Stimulated activated CD8-positive, alpha-beta memory T cell treated with anti-CD3 and anti-CD28 coated beads, Interleukin-7, amount 100 ng/mL, for 1 hour (primary cell): ENCODE data around the gene CAVIN1.
"Not testable (repeated sequence)": the region's sequence is repeated elsewhere in the genome, so short reads cannot be mapped to it uniquely, and the experiment has no call there.

Experiments
- DNase-seq, 2 donors: peaks; one replicate each; pipeline ENCODE4 v3.0.0-alpha.2; 2020; ENCODE audit warnings: low read depth in 2 of 2

The CAVIN1 gene

GRCh38 chr17:42422958-42423712 lies at the start of gene CAVIN1:
TSS of gene CAVIN1 (minus strand) at chr17:42423256. CDS start at chr17:42423097, 159 bp downstream.
- DNase-seq, result no peak

DNA sequence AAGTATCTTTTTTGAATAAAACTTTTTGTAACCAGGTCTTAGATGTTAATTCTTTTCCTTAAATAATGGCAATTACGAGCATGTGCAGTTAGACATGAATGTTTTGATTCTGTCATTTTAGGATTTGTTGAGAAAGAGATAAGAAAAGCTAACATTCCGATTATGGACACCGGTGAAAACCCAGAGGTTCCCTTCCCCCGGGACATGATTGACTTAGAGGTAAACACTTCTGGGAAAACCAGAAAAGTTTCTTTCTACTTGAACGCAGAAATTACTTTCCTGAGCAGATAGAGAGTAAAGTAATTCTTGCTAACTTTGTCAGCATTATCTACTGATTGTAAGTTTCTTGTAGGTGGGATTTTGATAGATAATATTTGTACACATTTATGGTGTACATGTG lies 44.8 kb upstream of the CAVIN1 start:
- no peak for DNase-seq

- no peak for DNase-seq
Observed at GRCh38 chr17:42463976-42464400, 40.9 kb upstream of the CAVIN1 start.

DNA sequence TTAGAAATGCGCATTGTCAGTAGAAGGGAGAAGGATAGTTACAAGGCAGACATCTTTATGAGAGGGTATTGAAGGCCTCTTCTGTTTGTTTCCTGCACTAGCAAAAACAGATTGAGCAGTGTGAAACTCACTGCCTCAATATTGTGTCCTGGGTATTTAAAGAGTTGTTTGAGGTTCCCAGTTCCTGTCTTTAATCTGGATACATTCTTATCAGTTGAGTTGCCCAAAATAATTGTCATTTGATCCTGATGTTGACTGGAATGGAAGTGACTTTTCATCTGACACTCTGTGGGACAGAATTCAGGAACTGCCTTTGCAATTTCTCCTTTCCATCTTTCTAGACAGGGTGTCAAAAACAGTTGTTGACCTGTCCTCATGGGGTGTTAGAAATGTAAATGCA lies 37.3 kb upstream of the CAVIN1 start:
- no peak for DNase-seq

- no peak for DNase-seq
Observed at GRCh38 chr17:42459801-42460281, 36.8 kb upstream of the CAVIN1 start.

GRCh38 chr17:42459256-42459800 lies 36.3 kb upstream of the CAVIN1 start:
- no peak for DNase-seq

- peak; percentile 67 to 70 for DNase-seq
Observed at GRCh38 chr17:42458497-42459255, 35.6 kb upstream of the CAVIN1 start, which contains the start of gene ATP6V0A1. TSS of gene ATP6V0A1 (plus strand) at chr17:42458878. CDS start at chr17:42460895, 2,017 bp downstream.

GRCh38 chr17:42457107-42457792 lies 34.2 kb upstream of the CAVIN1 start:
- DNase-seq, result no peak

DNA sequence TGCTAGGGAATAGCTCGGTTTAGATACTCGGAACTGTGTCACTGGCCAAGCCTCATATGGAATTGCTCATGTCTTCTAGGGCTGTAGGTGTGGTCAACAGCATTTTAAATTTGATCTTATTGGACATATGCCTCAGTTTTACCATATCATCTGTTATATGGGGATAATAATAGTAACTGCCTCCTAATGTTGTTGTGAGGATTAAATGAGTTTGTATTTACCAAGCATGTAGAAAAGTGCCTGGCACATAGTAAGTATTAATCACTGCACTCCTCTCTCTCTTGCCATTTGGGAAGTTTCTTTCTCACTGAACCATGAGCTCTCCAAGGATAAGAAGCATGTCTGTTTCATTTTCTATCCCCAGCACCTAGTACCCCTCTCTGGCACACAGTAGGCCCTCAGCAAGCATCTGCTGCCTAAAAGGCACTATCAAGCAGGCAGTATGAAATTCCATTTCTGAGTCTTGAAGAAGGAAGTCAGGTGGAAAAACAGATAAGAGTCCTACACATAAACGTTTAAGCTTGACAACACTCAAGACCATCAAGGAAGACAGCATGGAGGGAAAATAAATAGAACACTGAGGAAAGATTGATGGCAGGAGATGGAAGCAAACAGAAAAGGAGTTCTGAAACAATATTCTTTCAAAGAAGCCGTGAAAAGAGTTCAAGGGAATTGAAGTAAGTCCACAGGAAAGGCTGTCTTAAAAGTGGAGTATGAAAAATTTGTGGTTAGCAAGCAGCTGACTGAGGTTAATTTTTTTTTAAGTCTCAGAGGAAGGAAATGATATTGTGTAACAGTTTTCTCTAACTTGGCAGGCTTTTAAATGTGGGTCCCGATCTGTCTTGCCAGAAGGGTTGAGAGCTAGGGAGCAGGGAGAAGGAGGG lies 33.4 kb upstream of the CAVIN1 start:
- DNase-seq, result no peak

DNA sequence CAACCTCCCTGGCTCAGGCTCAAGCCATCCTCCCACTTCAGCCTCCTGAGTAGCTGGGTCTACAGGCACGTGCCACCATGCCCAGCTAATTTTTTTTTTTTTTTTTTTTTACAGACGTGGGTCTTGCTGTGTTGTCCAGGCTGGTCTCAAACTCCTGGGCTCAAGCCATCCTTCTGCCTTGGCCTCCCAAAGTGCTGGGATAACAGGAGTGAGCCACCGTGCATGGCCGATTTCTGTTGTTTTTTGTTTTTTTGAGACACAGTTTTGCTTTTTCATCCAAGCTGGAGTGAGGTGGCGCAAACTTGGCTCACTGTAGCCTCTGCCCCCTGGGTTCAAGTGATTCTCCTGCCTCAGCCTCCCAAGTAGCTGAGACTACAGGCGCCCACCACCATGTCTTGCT lies 31.9 kb upstream of the CAVIN1 start:
- not testable (repeated sequence) for DNase-seq

DNA sequence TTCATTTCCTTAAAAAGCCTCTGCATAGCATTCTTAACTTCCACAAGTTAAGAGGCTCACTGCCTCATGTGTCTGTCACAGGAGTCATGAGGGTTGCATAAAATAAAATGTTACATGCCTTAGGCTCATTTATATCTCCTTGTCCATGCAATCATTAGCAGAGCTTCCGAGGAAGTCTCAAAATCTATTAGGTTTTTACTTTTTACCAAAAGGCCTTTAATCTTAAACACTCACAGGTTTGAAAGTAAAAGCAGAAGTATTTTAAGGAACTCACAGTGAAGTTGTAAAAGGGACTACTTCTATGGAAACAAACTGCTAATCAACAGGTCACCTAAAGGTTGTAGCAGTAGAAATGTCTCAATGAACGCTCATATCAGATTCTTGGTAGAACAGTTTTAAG lies 30.4 kb upstream of the CAVIN1 start:
- no peak for DNase-seq

DNA sequence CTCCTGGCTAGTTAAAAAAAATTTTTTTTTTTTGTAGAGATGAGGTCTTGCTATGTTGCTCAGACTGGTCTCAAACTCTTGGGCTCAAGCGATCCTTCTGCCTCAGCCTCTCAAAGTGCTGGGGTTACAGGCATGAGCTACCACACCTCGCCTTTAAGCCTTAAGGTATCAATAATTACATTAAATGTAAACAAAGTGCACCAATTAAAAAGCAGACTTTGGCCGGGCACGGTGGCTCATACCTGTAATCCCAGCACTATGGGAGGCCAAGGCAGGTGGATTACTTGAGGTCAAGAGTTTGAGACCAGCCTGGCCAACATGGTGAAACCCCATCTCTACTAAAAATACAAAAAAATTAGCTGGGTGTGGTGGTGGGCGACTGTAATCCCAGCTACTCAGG lies 28.2 kb upstream of the CAVIN1 start:
- not testable (repeated sequence) for DNase-seq

GRCh38 chr17:42449838-42450237 lies 26.8 kb upstream of the CAVIN1 start:
- not testable (repeated sequence) for DNase-seq

GRCh38 chr17:42449176-42449575 lies 26.1 kb upstream of the CAVIN1 start:
- DNase-seq, result not testable (repeated sequence)

GRCh38 chr17:42442196-42442565 lies 19.1 kb upstream of the CAVIN1 start:
- DNase-seq, result no peak

DNA sequence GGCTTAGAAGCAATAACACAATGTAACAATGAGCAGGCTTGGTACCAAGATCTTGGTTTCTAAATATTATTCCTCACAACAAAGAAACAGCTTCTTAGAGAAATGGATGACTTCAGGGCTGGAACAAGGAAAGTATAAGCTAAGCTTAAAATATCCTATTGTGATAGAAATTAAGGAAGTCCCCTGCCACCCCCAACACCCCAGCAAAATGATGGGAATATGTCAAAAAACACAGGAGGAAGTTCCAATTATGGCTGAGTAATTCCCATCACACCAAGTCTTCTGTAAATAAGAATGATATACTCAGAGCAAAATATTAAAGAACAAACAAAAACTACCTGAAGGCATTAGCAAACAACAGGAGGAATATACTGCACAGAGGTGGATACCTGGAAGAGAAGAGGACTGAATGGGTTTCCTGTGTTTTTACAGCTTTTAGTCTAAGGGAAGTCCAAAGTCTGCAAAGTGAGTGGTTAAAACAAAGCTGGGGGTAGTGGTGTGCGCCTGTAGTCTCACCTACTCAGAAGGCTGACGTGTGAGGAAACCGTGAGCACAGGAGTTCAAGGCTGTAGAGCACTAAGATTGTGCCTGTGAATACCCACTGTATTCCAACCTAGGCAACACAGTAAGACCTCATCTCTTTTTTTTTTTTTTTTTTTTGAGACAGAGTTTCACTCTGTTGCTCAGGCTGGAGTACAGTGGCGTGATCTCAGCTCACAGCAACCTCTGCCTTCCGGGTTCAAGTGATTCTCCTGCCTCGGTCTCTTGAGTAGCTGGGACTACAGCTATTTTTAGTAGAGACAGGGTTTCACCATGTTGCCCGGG lies 18.5 kb upstream of the CAVIN1 start:
- DNase-seq, result no peak

GRCh38 chr17:42438600-42439567 lies 15.8 kb upstream of the CAVIN1 start:
- DNase-seq, result no peak

DNA sequence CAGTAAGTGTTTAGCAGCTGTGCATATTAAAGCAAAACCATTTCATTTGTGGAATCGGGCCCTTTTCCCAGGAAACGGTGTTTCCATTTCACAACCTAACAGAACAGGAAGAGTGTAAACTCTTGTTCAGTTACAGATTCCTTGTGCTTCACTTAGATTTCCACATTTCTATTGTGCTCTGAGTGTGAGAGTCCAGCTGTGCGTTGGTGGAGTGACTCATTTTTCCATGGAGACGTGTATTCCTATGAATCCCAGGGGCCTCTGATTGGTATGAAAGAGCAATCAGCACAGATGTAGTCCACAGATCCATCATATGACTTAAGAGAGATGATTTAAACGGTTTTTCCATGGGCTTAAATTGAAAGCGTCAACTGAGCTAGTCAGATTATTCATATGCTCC lies 13.3 kb upstream of the CAVIN1 start:
- DNase-seq, result no peak

DNA sequence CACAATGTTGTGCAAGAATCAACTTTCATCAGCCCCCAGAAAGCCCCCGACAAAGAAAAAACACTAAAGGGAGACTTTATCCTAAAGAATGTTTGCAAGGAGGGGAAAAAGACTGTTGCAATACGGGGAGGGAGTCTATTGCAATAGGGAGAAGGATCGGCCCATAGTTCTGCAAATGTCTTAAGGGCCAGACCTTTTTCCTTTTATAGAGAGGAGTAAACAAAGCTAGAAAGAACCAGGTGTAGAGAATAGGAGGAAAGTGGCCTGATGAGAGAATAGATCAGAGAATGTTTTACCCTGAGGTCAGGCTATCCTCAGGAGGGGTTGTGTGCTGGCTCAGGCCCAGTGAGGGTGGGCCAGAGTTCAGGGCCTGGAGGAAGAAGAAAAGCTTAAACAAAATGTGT lies 8.7 kb upstream of the CAVIN1 start:
- DNase-seq, result no peak
